Calu3 (cell line): ENCODE results near the gene SLC6A12. TPM values are rescaled to one million over a fixed set of nuclear protein-coding genes. Genes with fewer than 3 reads are reported as not detected.

Experiments used
- BruUV-seq: library from RNA; stranded (reverse); fragments of 400-500 nt; replicated peaks from 2 replicates; lab custom pipeline; 2021; lab: Mats Ljungman, UMichigan
- CTCF ChIA-PET: fragments of 300-600 bp; sonication (Branson Sonifier 250); formaldehyde crosslinking; loops from one replicate; lab custom pipeline; 2022; ENCODE audit warnings: antibody characterized with exemption; lab: Charles Lee
- DNase-seq: peaks from one replicate; pipeline ENCODE4 v3.0.0; 2022
- H3K27ac Mint-ChIP-seq: one replicate; pipeline ENCODE4 v1.8.0; 2022; ENCODE audit warnings: mixed read lengths; ENCODE audit not compliant: unreplicated experiment
- H3K27me3 Mint-ChIP-seq: one replicate; pipeline ENCODE4 v1.8.0; 2022; ENCODE audit warnings: mixed read lengths; ENCODE audit not compliant: unreplicated experiment
- H3K36me3 Mint-ChIP-seq: one replicate; pipeline ENCODE4 v1.8.0; 2022; ENCODE audit warnings: mild to moderate bottlenecking, moderate library complexity, mixed read lengths; ENCODE audit not compliant: insufficient read depth, unreplicated experiment
- H3K4me1 Mint-ChIP-seq: one replicate; pipeline ENCODE4 v1.8.0; 2022; ENCODE audit warnings: mild to moderate bottlenecking, low read depth, mixed read lengths; ENCODE audit not compliant: unreplicated experiment
- H3K4me3 Mint-ChIP-seq: one replicate; pipeline ENCODE4 v1.8.0; 2022; ENCODE audit warnings: mild to moderate bottlenecking, low read depth, moderate library complexity, mixed read lengths; ENCODE audit not compliant: unreplicated experiment
- H3K9me3 Mint-ChIP-seq: one replicate; pipeline ENCODE4 v1.8.0; 2022; ENCODE audit warnings: low read depth, mixed read lengths; ENCODE audit not compliant: unreplicated experiment
- CTCF ChIP-seq: fragments of 200-600 bp; IDR thresholded peaks from one replicate; pipeline ENCODE4 v1.8.0; 2022; ENCODE audit warnings: antibody characterized with exemption; ENCODE audit not compliant: unreplicated experiment
- intact Hi-C: fragments of 100-400 bp; cut with micrococcal nuclease; formaldehyde crosslinking; loops from one replicate; pipeline ENCODE4 v1.10.0; 2022; ENCODE audit not compliant: unreplicated experiment
- total RNA-seq: library from RNA; stranded (reverse); gene quantifications from 2 replicates; pipeline ENCODE4 v1.2.3, GENCODE V29; 2022

Gene SLC6A12
- total RNA-seq, 1 experiment from 2014 or later = 0.90 TPM

GRCh38 chr12:195156-195555 is 18.8 kb downstream of the SLC6A12 start:
- CTCF ChIA-PET = no interaction called here
- DNase-seq = no peak
- Mint-ChIP-seq H3K9me3 (no peaks in the 10 kb centered on the region), H3K36me3 (no peaks in the 10 kb centered on the region), H3K4me1 (no peaks in the 10 kb centered on the region), H3K27ac (no peak overlapping the region), H3K27me3 (peaks cover 72% of the 10 kb centered on the region), H3K4me3 (no peak overlapping the region)
- BruUV-seq = no TSS peak
- intact Hi-C loops = no loop called here
- no peak for TF ChIP-seq CTCF

- Mint-ChIP-seq H3K27me3 (peaks cover 81% of the 10 kb centered on the region), H3K9me3 (no peaks in the 10 kb centered on the region), H3K4me3 (no peak overlapping the region), H3K27ac (no peak overlapping the region), H3K4me1 (no peaks in the 10 kb centered on the region), H3K36me3 (no peaks in the 10 kb centered on the region)
- TF ChIP-seq CTCF = no peak
- no TSS peak for BruUV-seq
- no peak for DNase-seq
- CTCF ChIA-PET = no interaction called here
- intact Hi-C loops = no loop called here
These were observed 19.7 kb downstream of the SLC6A12 start for GRCh38 chr12:194276-194675.

- H3K27me3 Mint-ChIP-seq = peaks cover 84% of the 10 kb centered on the region
- H3K36me3 Mint-ChIP-seq = no peaks in the 10 kb centered on the region
- no peak overlapping the region for H3K4me3 Mint-ChIP-seq
- CTCF ChIA-PET = no interaction called here
- H3K4me1 Mint-ChIP-seq = no peaks in the 10 kb centered on the region
- H3K27ac Mint-ChIP-seq = no peak overlapping the region
- no peak for DNase-seq
- intact Hi-C loops = no loop called here
- no peaks in the 10 kb centered on the region for H3K9me3 Mint-ChIP-seq
- no TSS peak for BruUV-seq
- no peak for TF ChIP-seq CTCF
These were observed 20.7 kb downstream of the SLC6A12 start for GRCh38 chr12:193261-193660.

- no TSS peak for BruUV-seq
- no peak for DNase-seq
- TF ChIP-seq CTCF = no peak
- Mint-ChIP-seq H3K27me3 (peaks cover 76% of the 10 kb centered on the region), H3K9me3 (no peaks in the 10 kb centered on the region), H3K27ac (no peak overlapping the region), H3K4me1 (no peaks in the 10 kb centered on the region), H3K4me3 (no peak overlapping the region), H3K36me3 (no peaks in the 10 kb centered on the region)
- CTCF ChIA-PET = no interaction called here
- intact Hi-C loops = no loop called here
These were observed 22.4 kb downstream of the SLC6A12 start for GRCh38 chr12:191541-191940.
